Keratinocyte (primary cell): ENCODE results near the gene CFAP91. TPM values are rescaled to one million over a fixed set of nuclear protein-coding genes. Genes with fewer than 3 reads are reported as not detected.
"Not testable (repeated sequence)": the region's sequence is repeated elsewhere in the genome, so short reads cannot be mapped to it uniquely, and the experiment has no call there.

Experiments used
- DNase-seq: peaks from one replicate; pipeline ENCODE4 v3.0.0-alpha.2; 2011; ENCODE audit warnings: low read depth, missing footprints, low spot score
- FAIRE-seq: peaks from 2 replicates; lab custom pipeline; 2011; peaks lifted over from hg19 to GRCh38; lab: Jason Lieb, UNC
- H2AFZ ChIP-seq: 2 replicates; pipeline ENCODE4 v1.6.0; 2012; ENCODE audit warnings: low read length, control low read depth, inconsistent platforms; ENCODE audit not compliant: control insufficient read depth
- H3K27ac ChIP-seq: 2 replicates; pipeline ENCODE4 v1.5.1; 2011; ENCODE audit warnings: low read length; ENCODE audit not compliant: control insufficient read depth, insufficient read depth
- H3K27me3 ChIP-seq: 3 replicates; pipeline ENCODE4 v1.6.0; 2011; ENCODE audit warnings: low read length; ENCODE audit not compliant: control insufficient read depth, insufficient read depth; ENCODE audit errors: extremely low read depth
- H3K36me3 ChIP-seq, 2 experiments: 2 replicates in 1 of 2; 3 replicates in 1 of 2; pipeline ENCODE4 v1.5.1; 2011; ENCODE audit warnings: low read length in 2 of 2, mild to moderate bottlenecking in 1 of 2; ENCODE audit not compliant: control insufficient read depth in 2 of 2, insufficient read depth in 2 of 2; ENCODE audit errors: extremely low read depth in 1 of 2
- H3K4me1 ChIP-seq: 3 replicates; pipeline ENCODE4 v1.5.1; 2011; ENCODE audit warnings: low read length; ENCODE audit not compliant: control insufficient read depth, insufficient read depth; ENCODE audit errors: extremely low read depth
- H3K4me2 ChIP-seq: 3 replicates; pipeline ENCODE4 v1.6.0; 2011; ENCODE audit warnings: low read depth, low read length; ENCODE audit not compliant: control insufficient read depth, insufficient read depth; ENCODE audit errors: extremely low read depth
- H3K4me3 ChIP-seq, 3 experiments: fragments of 200-600 bp in 1 of 3; sonication (generic) in 1 of 3; 2 replicates in 2 of 3; 3 replicates in 1 of 3; pipeline ENCODE4 v1.5.1; 2011 to 2016; ENCODE audit warnings: low read length in 3 of 3, mild to moderate bottlenecking in 3 of 3, control low read depth in 2 of 3, inconsistent platforms in 1 of 3, low read depth in 1 of 3, mixed read lengths in 1 of 3, mixed run types in 1 of 3, moderate library complexity in 1 of 3; ENCODE audit not compliant: control insufficient read depth in 2 of 3, insufficient read depth in 2 of 3; ENCODE audit errors: extremely low read depth in 1 of 3
- H3K79me2 ChIP-seq: 2 replicates; pipeline ENCODE4 v1.6.0; 2012; ENCODE audit warnings: low read length; ENCODE audit not compliant: control insufficient read depth, insufficient read depth
- H3K9ac ChIP-seq: 3 replicates; pipeline ENCODE4 v1.6.0; 2011; ENCODE audit warnings: low read length; ENCODE audit not compliant: control insufficient read depth, insufficient read depth; ENCODE audit errors: extremely low read depth
- H3K9me1 ChIP-seq: 3 replicates; pipeline ENCODE4 v1.6.0; 2011; ENCODE audit warnings: low read length; ENCODE audit not compliant: control insufficient read depth, insufficient read depth; ENCODE audit errors: extremely low read depth
- H3K9me3 ChIP-seq: 2 replicates; pipeline ENCODE4 v1.5.1; 2012; ENCODE audit warnings: low read depth, low read length; ENCODE audit not compliant: control insufficient read depth
- H4K20me1 ChIP-seq: 3 replicates; pipeline ENCODE4 v1.6.0; 2011; ENCODE audit warnings: low read length; ENCODE audit not compliant: control insufficient read depth, insufficient read depth; ENCODE audit errors: extremely low read depth
- CTCF ChIP-seq, 3 experiments: IDR thresholded peaks in 1 of 3; conservative IDR thresholded peaks in 1 of 3; optimal IDR thresholded peaks in 1 of 3; 2 replicates in 2 of 3; 3 replicates in 1 of 3; pipeline versions ENCODE3 to v1.5.1; 2011; ENCODE audit warnings: low read length in 3 of 3, mild to moderate bottlenecking in 3 of 3, moderate library complexity in 2 of 3, control low read depth in 1 of 3, inconsistent platforms in 1 of 3; ENCODE audit not compliant: insufficient read depth in 2 of 3; ENCODE audit errors: extremely low read depth in 1 of 3
- EZH2 ChIP-seq: IDR thresholded peaks from one replicate; pipeline ENCODE4 v1.6.1; 2012; ENCODE audit warnings: inconsistent platforms, mild to moderate bottlenecking, low read length, moderate library complexity
- dilution Hi-C: fragments of 300-500 bp; cut with MboI; formaldehyde crosslinking; loops from one replicate; pipeline ENCODE4 v1.7.0; 2020; ENCODE audit warnings: low sequenced_read_pairs; ENCODE audit not compliant: extremely low pct_ligation_motif_present
- polyA plus RNA-seq, 5 experiments: library from polyadenylated mRNA; depleted of rRNA in 3 of 5; stranded (reverse) in 3 of 5; stranded (forward) in 1 of 5; unstranded in 1 of 5; fragments of >200 nt; gene quantifications; 1 replicate in 1 of 5; 2 replicates in 3 of 5; 3 replicates in 1 of 5; pipeline versions ENCODE4 v1.2.1 to v1.2.3, GENCODE V29; 2011 to 2012; ENCODE audit warnings: missing spikeins in 2 of 5, low read depth in 1 of 5, low replicate concordance in 1 of 5

CFAP91 gene
- polyA plus RNA-seq, 1 donor (not counting 4 experiments of a cell fraction or from before 2014, with no cell fraction given): not detected

GRCh38 chr3:119676771-119677640 lies 25.8 kb upstream of the CFAP91 start, which contains the start of gene COX17:
COX17 (minus strand) TSS chr3:119677406; CDS start chr3:119677310, 96 bp downstream.
- Histone ChIP-seq H3K27ac (peak within 1 kb of the TSS; percentile 69), H3K4me2 (peak within 1 kb of the TSS; percentile 83), H3K9me1 (no peaks in the 10 kb centered on the region), H3K9me3 (no peaks in the 10 kb centered on the region), H2AFZ (peak within 1 kb of the TSS; percentile 91), H3K9ac (peak within 1 kb of the TSS; percentile 74), H4K20me1 (no peaks in the 10 kb centered on the region), H3K36me3 (peaks cover 6 to 8% of the 10 kb centered on the region in 2 experiments), H3K4me1 (peaks cover 11% of the 10 kb centered on the region), H3K79me2 (peaks cover 13% of the 10 kb centered on the region), H3K27me3 (no peaks in the 10 kb centered on the region), H3K4me3 (peak within 1 kb of the TSS; percentile 64 to 82 (median 72))
- TF ChIP-seq EZH2: no peak
- no peak for TF ChIP-seq CTCF (optimal IDR thresholded peaks at IDR 0.05 in 1 of 3, IDR thresholded peaks at IDR 0.05 in 1 of 3, conservative IDR thresholded peaks at IDR 0.05 in 1 of 3; ENCODE audit: extremely low read depth in 1 of 3, insufficient read depth in 2 of 3, low read length in 3 of 3)
- peak; percentile 88 for DNase-seq
- dilution Hi-C loops: no loop called here
- FAIRE-seq: peak; percentile 87

GRCh38 chr3:119677641-119677934 lies 25.2 kb upstream of the CFAP91 start:
- Histone ChIP-seq H3K9me1 (no peaks in the 10 kb centered on the region), H3K4me3 (peak overlapping the region; percentile 64 to 82 (median 72)), H3K79me2 (peaks cover 13% of the 10 kb centered on the region), H3K36me3 (peaks cover 6 to 8% of the 10 kb centered on the region in 2 experiments), H3K4me1 (peaks cover 11% of the 10 kb centered on the region), H3K27me3 (no peaks in the 10 kb centered on the region), H2AFZ (peak overlapping the region; percentile 91), H3K27ac (peak overlapping the region; percentile 69), H4K20me1 (no peaks in the 10 kb centered on the region), H3K4me2 (peak overlapping the region; percentile 83), H3K9me3 (no peaks in the 10 kb centered on the region), H3K9ac (peak overlapping the region; percentile 74)
- no peak for DNase-seq
- FAIRE-seq: no peak
- TF ChIP-seq EZH2 (no peak), CTCF (optimal IDR thresholded peaks at IDR 0.05 in 1 of 3, IDR thresholded peaks at IDR 0.05 in 1 of 3, conservative IDR thresholded peaks at IDR 0.05 in 1 of 3; ENCODE audit: extremely low read depth in 1 of 3, insufficient read depth in 2 of 3, low read length in 3 of 3) (no peak)
- dilution Hi-C loops: no loop called here

GRCh38 chr3:119678209-119678608 lies 24.6 kb upstream of the CFAP91 start:
- Histone ChIP-seq H3K4me1 (peaks cover 11% of the 10 kb centered on the region), H3K79me2 (peaks cover 13% of the 10 kb centered on the region)
- H3K9ac ChIP-seq, H3K4me2 ChIP-seq, H3K9me3 ChIP-seq, H3K27me3 ChIP-seq, DNase-seq, H3K27ac ChIP-seq, H3K36me3 ChIP-seq, H2AFZ ChIP-seq, H4K20me1 ChIP-seq, H3K4me3 ChIP-seq, FAIRE-seq, dilution Hi-C loops, H3K9me1 ChIP-seq: not testable (repeated sequence)
